Measurements from ENCODE around the gene ATXN1. TPM values are rescaled to one million over a fixed set of nuclear protein-coding genes. Genes with fewer than 3 reads are reported as not detected.

ATXN1 gene
- total RNA-seq, 4 donors from 2014 or later = 21.0 to 102 (median 51.1) TPM

GRCh38 chr6:16278750-16279149, 482.5 kb downstream of the ATXN1 start:
- intact Hi-C loops (cut with DNase I; ENCODE audit: low total_unique reads) = no loop called here
- DNase-seq = no peak
- no peak for TF ChIP-seq CTCF (IDR thresholded peaks at IDR 0.05)
- no peak for TF ChIP-seq POLR2A (IDR thresholded peaks at IDR 0.05)
- Histone ChIP-seq H3K9me3 (no peaks in the 10 kb centered on the region), H3K4me1 (no peaks in the 10 kb centered on the region), H3K4me3 (no peak overlapping the region), H3K27me3 (no peaks in the 10 kb centered on the region), H3K27ac (no peak overlapping the region), H3K36me3 (no peaks in the 10 kb centered on the region)

GRCh38 chr6:16278048-16278724, 483.1 kb downstream of the ATXN1 start:
- no peaks in the 10 kb centered on the region for H3K9me3 ChIP-seq
- no peak for DNase-seq
- H3K36me3 ChIP-seq = no peaks in the 10 kb centered on the region
- TF ChIP-seq POLR2A (IDR thresholded peaks at IDR 0.05) (no peak), CTCF (IDR thresholded peaks at IDR 0.05) (no peak)
- H3K27ac ChIP-seq = peak overlapping the region in 1 of 2 donors; percentile 10
- intact Hi-C loops (cut with DNase I; ENCODE audit: low total_unique reads) = no loop called here
- H3K4me3 ChIP-seq = no peak overlapping the region
- H3K4me1 ChIP-seq = no peaks in the 10 kb centered on the region
- no peaks in the 10 kb centered on the region for H3K27me3 ChIP-seq

- Histone ChIP-seq H3K27ac (peak overlapping the region in 1 of 2 donors; percentile 10), H3K9me3 (no peaks in the 10 kb centered on the region), H3K4me3 (no peak overlapping the region), H3K4me1 (no peaks in the 10 kb centered on the region), H3K27me3 (no peaks in the 10 kb centered on the region), H3K36me3 (no peaks in the 10 kb centered on the region)
- TF ChIP-seq POLR2A (IDR thresholded peaks at IDR 0.05) (no peak), CTCF (IDR thresholded peaks at IDR 0.05) (peak in 2 of 4 experiments; percentile 22 to 27)
- intact Hi-C loops (cut with DNase I; ENCODE audit: low total_unique reads) = no loop called here
- DNase-seq = peak; percentile 57 to 59
These were observed 483.9 kb downstream of the ATXN1 start for GRCh38 chr6:16277101-16277981.

DNA sequence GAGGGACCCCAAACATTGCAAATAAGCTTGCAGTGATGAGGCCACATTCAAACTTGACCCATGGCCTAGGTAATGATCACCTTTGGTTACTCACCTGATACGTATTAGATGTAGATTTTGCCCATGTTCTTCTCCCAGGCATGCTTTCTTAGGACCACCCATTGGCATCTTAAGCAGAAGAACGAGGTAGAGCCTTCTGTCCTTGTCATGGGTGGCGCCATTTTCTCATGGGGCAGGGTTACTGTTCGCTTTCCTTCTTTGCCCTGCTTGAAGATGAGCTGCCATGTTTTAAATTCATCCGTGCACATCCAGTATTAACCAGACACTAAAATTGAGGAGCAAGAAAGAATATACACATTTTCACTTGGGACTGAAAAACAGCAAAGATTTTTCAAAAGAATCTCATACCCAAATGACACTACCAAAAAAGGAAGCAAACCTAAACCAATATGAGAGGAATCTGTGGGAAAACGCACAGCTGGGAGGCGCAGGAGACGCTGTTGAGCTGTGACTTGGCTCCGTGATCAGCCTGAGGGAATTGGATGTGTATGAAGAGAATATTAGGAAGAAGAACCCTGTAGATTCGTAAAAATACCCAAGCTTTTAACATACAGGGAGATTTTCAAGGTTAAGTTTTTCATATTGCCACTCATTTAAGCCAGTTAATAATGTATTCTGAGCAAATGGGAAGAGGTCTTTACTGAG, 486.2 kb downstream of the ATXN1 start:
- no peak overlapping the region for H3K27ac ChIP-seq
- no peaks in the 10 kb centered on the region for H3K9me3 ChIP-seq
- no peaks in the 10 kb centered on the region for H3K4me1 ChIP-seq
- no peaks in the 10 kb centered on the region for H3K36me3 ChIP-seq
- H3K27me3 ChIP-seq = no peaks in the 10 kb centered on the region
- DNase-seq = no peak
- H3K4me3 ChIP-seq = no peak overlapping the region
- intact Hi-C loops (cut with DNase I; ENCODE audit: low total_unique reads) = no loop called here
- no peak for TF ChIP-seq CTCF (IDR thresholded peaks at IDR 0.05)
